GM18508 (cell line): Measurements from ENCODE around the gene NFILZ.

Experiments
- ATAC-seq: cut with Tn5 transposase; IDR thresholded peaks from one replicate; pipeline ENCODE4 v1.9.1; 2021; ENCODE audit warnings: moderate number of reproducible peaks; ENCODE audit not compliant: insufficient read depth, unreplicated experiment

The NFILZ gene, protein sequence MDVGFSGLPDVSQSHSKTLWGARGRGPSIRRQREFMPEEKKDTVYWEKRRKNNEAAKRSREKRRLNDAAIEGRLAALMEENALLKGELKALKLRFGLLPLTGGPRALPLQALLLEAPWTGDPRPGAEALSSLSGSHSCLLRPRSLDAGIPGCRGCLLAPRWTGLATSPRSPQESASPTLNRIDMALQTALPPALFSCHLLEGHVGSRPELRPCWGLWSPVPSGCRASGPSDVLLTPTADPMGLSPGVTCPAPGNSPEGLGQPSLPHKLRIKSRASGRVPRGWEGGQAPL

DNA sequence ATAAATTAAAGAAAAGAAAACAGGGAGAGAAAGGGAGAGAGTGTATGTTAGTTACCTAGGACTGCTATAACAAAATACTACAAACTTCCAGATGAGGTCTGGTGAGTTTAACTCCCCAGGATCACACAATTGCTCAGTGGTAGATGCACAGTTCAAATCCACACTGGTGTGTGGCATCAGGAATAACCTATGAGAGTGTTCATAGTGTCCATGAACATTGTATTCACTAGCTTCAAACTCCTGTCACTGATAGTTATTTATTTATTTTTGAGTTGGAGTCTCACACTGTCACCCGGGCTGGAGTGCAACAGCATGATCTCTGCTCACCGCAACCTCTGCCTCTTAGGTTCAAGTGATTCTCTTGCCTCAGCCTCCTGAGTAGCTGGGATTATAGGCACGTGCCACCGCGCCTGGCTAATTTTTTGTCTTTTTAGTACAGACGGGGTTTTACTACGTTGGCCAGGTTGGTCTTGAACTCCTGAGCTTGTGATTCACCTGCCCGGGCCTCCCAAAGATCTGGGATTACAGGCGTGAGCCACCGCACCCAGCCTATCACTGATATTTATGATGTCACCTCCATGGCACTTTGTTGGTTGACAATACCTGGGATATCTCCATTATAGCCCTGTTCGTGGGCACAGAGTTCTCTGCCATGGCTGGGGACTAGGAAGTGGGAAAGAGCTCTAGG, at the start of gene NFILZ:
Gene NFILZ, plus strand, starts transcription at position 638 of the 688 bp plus-strand sequence. CDS start 46,133 bp downstream, outside the sequence.
- ATAC-seq, result no peak

DNA sequence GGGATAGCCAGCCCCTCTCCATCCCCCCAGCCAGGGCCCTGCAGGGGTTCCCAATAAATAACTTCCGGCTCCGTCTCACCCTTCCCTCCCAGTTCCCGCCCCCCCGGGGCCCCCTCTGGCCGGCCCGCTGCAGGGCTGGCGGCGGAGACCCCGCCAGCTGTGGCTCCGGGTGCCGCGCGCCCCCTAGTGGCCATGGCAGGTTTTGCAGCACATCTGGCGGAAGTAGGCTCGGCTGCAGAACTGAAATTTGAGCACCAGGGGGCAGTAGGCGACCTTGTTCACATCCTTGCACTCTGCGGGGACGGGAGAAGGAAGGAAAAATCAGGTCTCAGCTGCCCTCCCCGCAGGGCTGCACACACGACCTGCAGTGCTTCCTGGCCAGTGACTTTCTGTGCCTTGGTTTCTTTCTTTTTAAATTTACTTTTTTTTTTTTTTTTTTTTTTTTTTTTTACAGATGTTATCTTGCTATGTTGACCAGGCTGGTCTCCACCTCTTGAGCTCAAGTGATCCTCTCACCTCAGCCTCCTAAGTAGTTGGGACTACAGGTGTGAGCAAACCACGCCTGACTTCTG, 49.6 kb upstream of the NFILZ start:
- no peak for ATAC-seq

DNA sequence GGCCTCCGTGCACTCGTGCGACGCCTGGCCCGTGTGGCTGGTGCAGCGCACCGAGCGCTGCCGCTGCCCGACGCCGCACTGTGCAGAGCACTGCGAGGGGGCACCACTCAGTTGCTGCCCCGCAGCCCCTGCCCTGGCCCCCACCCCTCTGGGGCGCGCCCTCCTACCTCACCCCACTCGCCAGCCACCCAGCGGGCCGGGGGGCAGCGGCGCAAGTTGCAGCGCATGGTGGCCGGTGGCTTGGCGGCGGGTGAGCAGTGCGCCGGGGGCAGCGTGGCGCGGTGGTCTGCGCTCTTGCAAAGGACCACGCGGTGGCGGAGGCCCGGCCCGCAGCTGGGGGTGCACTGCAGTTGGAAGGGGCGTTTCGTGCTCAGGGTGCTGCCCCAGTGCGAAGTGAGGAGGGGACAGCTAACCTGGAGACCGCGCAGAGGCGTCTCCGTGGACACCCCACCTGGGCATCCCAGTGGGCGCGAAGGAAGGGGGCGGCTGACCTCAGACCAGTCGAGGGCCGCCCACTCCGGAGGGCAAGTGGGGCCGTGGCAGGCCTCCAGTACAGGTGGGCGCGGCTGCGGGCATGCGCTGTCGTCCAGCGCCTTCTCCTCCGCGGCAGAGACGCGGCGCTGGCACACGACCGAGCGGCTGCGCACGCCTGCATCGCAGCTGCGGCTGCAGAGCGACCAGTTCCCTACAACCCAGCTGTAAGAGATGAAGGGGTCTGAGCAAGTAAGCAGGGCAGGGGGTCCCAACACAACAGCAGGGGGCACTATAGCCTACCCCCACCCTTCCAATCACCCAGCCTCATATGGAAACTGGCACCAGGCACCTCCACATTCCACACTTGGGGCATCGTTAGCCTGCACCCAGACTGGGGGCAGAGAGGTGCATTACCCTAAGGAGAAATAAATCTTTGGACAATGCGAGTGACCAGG, 45.2 kb upstream of the NFILZ start:
- no peak for ATAC-seq

DNA sequence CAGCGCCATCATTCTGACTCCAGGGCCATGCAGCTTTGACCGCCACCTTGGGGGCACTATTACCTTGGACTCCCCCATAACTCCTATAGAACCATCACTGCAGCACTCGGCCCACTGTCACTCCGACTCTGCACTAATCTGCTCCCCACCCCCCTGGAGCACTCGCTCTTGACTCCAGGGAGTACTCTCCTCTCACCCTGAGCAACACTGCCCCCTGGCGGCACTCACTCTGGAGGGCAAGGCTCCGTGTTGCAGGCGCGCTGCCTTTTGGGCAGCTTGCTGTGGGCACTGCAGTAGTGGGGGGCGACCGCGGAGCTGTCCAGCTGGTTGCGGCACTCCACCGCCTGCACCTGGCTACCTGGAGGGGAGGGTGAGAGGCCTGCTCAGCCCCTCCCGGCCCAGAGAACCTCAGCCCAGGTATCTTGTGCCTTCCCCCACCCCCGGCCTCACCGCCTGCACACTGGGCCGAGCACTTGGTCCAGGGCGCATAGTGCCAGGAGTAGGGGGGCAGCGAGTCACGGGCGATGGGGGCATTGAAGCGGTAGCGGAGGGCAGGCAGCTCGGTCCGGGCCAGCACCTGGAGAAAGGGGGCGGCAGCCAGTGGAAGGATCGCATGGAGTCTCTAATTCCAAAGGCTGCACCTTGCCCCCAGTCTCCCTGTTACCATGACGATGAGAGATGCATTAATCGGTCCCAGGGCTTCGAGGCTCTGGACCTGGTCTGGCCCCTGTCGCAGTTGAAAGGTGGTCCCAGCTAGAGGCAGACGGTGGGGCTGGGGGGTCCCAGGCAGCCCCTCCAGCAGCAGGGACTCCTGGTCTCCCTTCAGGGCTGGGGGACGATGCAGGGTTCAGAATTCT, 44.3 kb upstream of the NFILZ start:
- no peak for ATAC-seq

DNA sequence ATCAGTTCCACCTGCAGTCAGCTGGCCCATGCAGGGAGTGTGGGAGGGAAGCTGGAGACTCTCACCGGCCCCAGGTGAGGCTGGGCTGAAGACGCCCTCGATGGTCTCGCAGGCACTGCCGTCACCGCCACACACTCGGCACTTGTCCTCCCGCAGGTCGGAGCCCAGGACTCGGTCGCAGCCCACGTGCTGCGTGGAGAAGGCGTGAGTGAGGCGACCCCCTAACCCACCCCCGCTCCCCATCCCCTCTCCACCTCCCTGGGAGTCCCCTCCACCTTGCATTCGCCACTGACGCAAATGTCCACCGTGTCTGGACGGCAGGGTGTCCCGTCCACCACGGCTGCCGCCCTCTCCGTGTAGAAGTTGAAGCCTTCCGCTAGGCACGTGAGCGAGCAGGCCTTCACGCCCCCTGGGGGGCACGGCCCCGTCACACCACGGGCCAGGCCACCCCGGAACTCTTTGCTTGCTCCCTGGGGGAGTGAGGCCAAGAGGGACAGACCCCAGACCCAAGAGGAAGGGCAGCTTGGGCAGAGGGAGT, 41.2 kb upstream of the NFILZ start:
- ATAC-seq, result no peak

DNA sequence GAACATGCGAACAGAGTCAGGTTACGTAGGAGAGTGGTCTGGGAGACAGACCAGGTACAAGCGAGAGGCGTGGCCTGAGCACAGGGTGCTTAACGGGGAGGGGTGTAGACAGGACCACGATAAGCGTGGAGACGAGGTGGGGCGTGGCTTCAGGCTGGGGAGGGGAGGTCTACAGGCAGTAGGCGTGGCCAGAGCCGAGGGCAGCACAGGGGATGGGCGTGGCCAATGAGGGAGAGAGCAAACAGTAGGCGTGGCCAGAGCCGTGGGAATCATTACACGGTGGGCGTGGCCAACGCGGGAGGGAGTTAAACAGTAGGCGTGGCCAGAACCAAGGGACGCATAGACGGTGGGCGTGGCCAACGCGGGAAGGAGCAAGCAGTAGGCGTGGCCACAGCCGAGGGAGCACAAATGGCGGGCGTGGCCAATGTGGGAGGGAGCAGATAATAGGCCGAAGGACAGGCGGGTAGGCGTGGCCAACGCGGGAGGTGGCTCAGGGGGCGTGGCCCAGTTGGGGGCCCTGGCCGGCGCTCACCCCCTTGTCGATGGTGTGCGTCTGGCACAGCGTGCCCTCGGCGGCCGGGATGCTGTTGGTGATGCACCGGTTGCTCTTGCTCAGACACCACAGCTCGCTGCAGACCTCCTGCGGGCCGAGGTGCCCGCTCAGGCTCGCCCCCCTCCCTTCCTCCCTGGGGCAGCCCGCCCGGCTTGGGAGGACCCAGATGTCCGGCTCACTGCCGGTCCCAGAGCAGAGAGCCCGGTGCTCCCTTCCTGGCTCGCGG, 38.0 kb upstream of the NFILZ start:
- ATAC-seq, result no peak

DNA sequence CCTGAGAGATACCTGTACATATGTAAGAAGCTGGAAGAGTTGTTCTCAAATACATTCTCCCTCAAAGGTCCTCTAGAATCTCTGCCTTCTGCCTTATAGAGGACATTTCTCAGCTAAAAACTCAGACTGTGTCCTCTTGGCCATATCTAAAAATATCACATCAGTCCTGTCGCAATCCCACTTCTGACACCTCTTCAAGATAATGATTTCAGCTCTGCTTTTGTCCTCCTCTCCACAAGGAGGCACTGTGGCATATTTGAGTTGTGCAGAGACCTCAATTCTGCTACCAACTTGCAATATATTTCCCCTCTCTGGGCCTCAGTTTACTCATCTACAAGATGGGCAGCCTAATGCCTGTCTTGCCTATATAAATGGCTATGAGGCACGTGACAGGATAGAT, 36.5 kb upstream of the NFILZ start:
- no peak for ATAC-seq

DNA sequence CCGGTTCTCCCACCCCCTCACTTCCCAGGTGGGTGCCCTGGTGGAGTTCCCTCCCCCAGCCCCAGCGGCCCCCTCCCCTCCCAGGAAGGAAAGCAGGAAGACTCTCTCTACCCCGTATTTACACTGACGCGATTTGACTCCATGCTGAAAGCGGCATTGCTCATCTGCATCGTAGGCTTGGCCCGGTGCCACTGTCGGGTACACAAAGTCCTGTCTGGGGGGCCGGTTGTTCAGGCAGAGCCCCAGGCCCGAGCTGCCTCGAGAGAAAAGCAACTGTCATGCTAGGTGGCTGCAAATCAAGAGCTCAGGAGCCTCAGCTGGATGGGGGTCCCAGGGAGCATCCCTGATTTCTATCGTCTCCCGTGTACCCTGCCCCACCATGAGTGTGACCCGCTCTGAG, 34.8 kb upstream of the NFILZ start:
- ATAC-seq, result no peak

DNA sequence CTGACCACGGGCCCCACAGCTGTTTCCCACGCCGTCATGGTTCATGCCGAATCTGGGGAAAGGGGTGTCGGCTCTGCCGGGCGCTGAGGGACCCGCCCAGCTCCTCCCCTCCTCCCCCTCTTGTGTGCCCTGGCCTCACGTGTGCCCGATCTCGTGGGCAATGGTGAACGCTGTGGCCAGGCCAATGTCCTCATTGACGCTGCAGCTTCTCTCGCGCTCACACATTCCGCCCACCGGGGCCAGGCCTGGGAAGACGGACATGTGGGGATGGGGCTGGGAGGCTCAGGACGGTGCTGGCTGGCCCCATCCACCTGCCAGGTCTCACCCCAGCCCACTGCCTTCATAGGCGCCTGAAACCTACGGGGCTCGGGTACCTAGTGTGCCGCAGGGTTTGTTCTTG, 34.3 kb upstream of the NFILZ start:
- no peak for ATAC-seq

DNA sequence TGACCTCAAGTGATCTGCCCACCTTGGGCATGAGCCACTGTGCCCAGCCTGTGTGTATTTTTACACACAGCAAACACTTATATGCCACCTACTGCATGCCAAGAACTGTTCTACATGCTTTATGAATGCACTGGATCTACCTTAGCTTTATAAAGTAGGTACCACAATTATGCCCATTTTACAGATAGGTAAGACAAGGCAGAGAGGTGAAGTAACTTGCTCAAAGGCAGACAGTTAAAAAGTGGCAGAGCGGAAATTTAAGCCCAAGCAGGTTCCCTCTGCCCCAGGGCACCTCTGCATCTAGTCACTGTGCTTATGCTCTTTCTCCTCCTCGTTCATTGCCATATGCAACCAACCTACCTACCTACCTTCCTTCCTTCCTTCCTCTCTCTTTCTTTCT, 30.4 kb upstream of the NFILZ start:
- ATAC-seq, result no peak

DNA sequence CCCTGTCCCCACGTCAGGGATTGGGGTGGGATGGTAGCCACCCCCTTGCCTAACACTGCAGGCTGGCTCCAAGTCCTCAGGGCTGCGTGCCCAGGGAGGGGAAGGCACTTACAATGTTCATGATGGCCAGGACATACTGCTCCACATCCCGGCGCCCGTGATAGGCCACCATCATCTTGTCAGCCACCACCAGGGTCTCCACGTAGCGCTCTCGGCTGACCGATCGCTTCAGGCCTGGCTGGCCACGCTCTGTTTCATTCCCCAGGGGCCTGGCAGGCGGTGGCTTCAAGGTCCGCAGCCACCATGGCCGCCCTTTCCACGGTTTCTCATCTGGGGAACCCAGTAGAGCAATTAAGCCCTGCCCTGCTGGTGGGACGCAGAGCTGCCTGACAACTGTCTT, 29.6 kb upstream of the NFILZ start:
- no peak for ATAC-seq

DNA sequence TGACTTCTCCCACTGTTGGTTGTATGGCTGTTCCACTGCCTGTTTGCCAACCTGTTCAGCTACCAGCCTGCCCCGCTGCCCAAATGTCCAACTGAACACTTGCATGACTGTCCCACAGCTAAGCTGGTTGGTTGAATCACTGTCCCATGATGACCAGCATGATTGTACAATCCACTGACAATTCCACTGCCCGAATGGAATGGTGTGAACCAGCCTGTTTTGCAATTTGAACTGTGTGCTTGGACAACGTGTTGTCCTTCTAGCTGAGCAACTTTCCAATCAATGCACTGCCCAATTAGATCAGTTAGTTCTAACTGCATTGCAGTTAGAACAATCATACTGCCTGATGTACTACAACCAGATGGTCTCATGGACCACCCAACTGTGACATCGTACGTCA, 28.6 kb upstream of the NFILZ start:
- ATAC-seq, result no peak

DNA sequence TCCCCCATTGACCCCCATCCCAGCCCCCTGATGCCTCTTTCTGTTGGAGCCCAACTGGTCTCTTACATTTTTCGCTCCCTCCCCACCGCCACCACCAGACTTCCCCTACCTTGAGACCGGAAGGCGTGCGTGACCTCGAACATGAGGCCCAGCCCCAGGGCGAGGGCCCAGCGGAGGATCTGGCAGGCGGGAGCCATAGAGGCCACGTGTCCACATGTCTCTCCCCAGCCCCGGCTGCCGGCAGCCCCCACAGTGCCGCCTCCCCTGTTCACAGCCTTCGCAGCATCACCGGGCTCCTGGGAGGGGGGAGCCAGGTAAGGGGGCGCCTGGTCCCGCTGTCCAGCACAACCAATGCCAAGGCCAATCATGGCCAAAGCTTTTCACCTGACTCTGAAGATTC, 24.9 kb upstream of the NFILZ start:
- ATAC-seq, result no peak

DNA sequence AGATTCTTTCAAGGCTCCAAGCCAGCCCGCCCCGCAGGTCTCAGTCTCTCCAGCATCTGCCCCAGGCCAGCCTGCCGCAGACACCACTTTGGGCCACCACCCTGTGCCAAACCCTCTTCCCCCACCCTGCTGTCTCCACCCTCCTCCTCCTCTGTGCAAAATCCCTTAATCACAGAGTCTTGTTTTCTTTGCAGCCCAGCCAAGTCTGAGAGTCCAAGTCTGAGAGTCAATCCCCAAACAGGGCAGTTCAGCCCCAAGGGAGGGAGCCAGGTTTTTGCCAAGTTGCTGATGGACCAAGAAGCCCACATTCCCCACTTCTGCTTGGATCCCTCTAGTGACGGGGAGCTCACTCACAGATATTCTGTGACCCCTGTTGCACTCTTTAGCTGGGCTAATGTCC, 23.0 kb upstream of the NFILZ start:
- no peak for ATAC-seq

DNA sequence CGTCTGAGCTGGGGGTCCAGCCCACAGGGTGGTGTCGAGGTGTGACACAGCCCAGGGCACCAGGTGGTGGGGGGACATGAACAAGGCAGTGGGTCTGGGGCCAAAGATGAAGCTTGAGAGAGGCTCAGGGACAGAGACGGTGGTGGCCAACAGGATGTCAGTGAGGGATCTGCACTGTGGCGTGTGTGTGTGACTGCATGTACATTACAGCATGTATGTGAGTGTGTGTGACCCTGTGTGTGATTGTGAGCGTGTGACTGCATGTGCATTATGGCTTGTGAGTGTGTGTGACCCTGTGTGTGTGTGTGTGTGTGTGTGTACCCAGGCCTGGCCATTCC, 21.5 kb upstream of the NFILZ start:
- no peak for ATAC-seq

DNA sequence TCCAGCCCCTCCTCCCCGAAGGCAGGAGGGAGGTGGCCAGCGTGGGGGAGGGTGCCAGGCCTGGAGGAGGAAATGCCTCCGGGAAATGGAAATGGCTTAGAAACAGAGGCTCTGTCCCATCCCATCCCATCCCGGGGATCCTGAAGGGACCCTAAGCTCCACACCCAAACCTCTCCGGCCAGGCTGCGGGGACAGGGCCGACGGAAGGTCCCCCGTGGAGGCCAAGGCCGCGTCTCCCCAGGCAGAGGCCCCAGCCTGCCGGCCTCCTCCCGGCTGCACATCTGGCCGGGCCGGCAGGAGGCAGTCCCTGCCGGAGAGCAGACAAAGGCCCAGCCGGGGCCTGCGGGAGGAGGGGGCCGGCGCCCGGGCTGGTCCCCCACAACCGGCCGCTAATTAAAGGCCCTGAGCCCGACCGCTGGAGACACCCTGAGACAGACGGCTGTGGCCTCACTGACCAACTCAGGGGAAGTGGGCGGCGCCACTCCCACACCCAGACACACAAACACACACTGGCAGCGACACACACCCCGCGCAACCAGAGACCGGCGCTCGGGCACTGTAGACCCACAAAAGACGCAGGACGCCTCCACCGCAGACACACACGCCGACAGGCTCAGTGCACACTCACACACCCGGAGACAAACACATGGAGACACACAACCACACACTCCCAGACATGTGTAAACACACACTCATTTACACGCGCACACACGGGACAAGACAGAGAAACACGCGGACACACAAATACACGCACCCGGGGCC, 21.0 kb upstream of the NFILZ start:
- no peak for ATAC-seq

DNA sequence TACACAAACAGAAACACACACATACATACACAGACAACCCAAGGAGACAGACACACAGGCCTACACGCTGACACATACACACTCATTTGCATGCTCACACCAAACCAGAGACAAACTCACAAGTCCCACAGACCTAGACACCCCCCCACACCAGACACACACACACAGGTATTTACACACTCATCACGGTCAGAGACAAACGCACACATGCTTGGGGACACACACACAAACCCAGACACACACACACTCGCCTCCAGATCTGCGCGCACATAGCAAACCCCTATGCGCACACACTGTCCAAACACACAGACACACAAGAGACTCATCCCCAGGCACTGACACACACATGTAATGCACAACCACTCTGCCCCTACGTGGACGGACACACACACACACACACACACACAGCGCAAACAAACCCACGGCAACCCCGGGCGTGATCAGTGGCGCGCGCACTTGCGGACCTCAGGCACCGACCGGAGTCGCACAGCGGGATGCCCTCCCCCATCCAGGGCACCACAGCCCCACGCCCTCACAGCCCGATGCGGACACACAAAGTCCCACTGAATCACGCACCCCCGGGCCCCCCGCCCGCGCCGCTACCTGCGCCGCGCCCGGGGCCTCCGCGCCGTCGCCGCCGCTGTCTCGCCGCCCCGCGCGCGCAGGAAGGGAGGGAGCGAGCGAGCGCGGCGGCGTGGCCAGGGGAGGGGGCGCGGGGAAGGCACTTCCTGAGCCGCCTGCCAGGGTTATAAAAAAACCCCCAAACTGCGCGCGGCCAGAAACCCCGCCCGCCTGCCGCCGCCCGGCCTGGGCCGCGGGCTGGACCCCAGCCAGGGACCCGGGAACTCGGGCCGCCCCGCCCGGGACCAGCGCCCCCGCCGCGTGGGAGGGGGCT, 20.1 kb upstream of the NFILZ start, which contains the start of gene ADAMTS10:
Gene ADAMTS10, minus strand, starts transcription at position 675 of the 895 bp plus-strand sequence. CDS start 5,005 bp downstream, outside the sequence.
- no peak for ATAC-seq
